ENCODE results near the gene TADA1.
A peak's percentile ranks its signal among the peaks of the same experiment; 100 is the strongest.
"Not testable (repeated sequence)": the region's sequence is repeated elsewhere in the genome, so short reads cannot be mapped to it uniquely, and the experiment has no call there.

Gene TADA1

GRCh38 chr1:166906647-166907046 lies 30.6 kb upstream of the TADA1 start:
- Histone ChIP-seq H3K4me1 (ENCODE audit: insufficient read depth, low read length) (no peaks in the 10 kb centered on the region), H3K9ac (ENCODE audit: low read depth, low read length) (no peak overlapping the region), H3K36me3 (ENCODE audit: insufficient read depth, low read length) (no peaks in the 10 kb centered on the region), H3K9me3 (ENCODE audit: control insufficient read depth, insufficient read depth, low read length) (peaks cover 7% of the 10 kb centered on the region; the same call in 1 of the 2 replicates)

DNA sequence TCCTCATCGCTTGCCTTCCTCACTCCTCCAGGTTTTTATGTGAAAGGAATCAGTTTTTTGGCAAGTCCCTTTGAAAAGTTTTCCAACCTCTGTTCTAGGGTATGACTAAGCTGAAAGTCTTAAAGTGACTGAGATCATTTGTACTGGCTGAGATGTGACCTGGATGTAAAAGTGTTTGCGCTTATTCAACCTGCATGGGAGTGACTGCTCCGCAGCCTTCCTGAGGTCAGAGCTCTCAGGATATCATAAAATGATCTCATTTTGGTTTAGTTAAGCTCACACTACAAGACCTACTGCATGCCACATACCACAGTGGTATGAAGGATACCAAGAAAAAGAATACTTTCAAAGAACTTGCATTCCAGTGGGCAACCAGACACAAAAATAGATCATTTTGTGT lies 29.8 kb upstream of the TADA1 start:
- H3K9ac ChIP-seq (ENCODE audit: low read depth, low read length): no peak overlapping the region
- peaks cover 2% of the 10 kb centered on the region; the same call in 1 of the 2 replicates for H3K9me3 ChIP-seq (ENCODE audit: control insufficient read depth, insufficient read depth, low read length)
- H3K36me3 ChIP-seq (ENCODE audit: insufficient read depth, low read length): no peaks in the 10 kb centered on the region
- H3K4me1 ChIP-seq (ENCODE audit: insufficient read depth, low read length): no peaks in the 10 kb centered on the region; the same call in 1 of the 2 replicates

DNA sequence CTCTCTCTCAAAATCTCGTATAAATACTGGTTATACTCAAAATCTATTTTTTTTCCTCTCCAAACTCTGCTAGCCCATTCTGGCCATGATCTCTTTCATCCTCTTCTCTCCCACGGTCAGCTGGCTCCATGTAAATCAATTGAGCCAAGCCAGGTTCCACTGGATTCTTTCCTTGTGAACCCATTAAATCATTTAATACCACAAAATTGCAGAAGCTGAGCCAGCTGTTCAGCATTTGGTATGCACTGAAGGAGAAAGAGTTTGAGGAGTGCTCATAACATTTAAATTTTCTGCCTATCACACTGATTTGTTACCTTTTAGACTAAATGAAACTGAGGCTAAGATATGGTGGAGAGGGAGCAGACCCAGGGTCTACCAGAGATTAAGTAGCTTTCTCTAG lies 29.1 kb upstream of the TADA1 start:
- H3K36me3 ChIP-seq (ENCODE audit: insufficient read depth, low read length): no peaks in the 10 kb centered on the region
- H3K9ac ChIP-seq (ENCODE audit: low read depth, low read length): no peak overlapping the region
- H3K4me1 ChIP-seq (ENCODE audit: insufficient read depth, low read length): no peaks in the 10 kb centered on the region; the same call in 1 of the 2 replicates
- H3K9me3 ChIP-seq (ENCODE audit: control insufficient read depth, insufficient read depth, low read length): no peaks in the 10 kb centered on the region

DNA sequence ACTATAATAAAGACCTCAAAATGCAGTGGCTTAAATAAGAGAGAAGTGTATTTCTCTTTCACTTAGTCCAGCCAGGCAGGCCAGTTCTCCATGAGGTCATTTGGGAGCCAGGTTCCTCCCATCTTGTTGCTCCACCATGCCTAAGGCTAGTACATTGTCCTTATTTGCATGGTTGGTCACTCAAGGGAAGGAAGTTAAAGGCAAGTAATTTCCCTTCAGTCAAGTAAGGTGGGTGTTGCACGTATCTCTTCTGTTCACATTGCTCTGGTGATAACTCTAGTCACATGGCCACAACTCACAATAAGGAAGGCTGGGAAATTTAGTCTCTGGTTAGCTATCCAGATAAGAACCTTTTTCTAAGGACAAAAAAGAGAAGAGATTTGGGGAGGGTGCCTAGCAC lies 27.2 kb upstream of the TADA1 start:
- Histone ChIP-seq H3K4me1 (ENCODE audit: insufficient read depth, low read length) (no peaks in the 10 kb centered on the region; the same call in 1 of the 2 replicates), H3K36me3 (ENCODE audit: insufficient read depth, low read length) (no peaks in the 10 kb centered on the region), H3K9ac (ENCODE audit: low read depth, low read length) (no peak overlapping the region)

DNA sequence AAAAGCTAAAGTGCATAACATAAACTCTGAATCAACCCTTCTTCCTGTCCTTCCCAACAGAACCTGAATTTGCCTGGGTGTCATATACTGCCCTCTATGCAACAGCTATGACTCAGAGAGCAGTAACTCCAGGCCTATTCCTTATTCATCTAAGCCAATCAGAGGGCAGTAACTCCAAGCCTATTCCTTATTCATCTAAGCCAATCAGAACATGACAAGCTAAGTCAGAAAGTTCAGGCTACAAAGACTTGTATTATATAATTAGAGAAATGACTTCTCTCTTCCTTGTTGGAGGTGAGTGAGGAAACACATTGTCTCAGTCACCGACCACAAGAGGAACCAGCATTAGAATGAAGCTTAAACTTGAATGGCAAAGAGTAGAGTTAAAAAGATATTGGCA lies 26.2 kb upstream of the TADA1 start:
- H3K9me3 ChIP-seq (ENCODE audit: control insufficient read depth, insufficient read depth, low read length): no peaks in the 10 kb centered on the region
- H3K4me1 ChIP-seq (ENCODE audit: insufficient read depth, low read length): no peaks in the 10 kb centered on the region; the same call in 1 of the 2 replicates
- H3K9ac ChIP-seq (ENCODE audit: low read depth, low read length): no peak overlapping the region
- H3K36me3 ChIP-seq (ENCODE audit: insufficient read depth, low read length): no peaks in the 10 kb centered on the region

More for the DNA sequence above, 27.2 kb upstream of the TADA1 start:
- no peaks in the 10 kb centered on the region for H3K9me3 ChIP-seq (ENCODE audit: control insufficient read depth, insufficient read depth, low read length)

DNA sequence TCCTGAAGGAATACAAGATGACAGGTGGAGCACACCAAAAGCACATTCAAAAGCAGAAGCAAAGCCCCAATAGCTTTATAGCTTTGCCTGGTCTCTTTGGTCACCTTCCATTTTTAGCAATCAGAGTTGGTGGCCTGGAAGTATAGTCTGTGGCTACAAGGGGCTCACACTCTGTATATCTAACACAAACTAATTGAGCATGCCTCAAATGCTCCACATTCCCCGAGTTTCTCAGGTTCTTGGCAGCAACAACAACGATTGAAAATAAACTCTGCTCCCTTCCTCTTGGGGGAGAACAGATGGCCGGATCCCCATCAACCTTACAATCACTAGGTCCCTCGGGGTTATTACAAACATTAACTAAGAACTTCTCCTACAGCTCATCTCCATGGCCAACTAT lies 24.9 kb upstream of the TADA1 start:
- no peak overlapping the region for H3K9ac ChIP-seq (ENCODE audit: low read depth, low read length)
- H3K9me3 ChIP-seq (ENCODE audit: control insufficient read depth, insufficient read depth, low read length): peaks cover 5% of the 10 kb centered on the region; the same call in 1 of the 2 replicates
- H3K36me3 ChIP-seq (ENCODE audit: insufficient read depth, low read length): no peaks in the 10 kb centered on the region
- no peaks in the 10 kb centered on the region; the same call in 1 of the 2 replicates for H3K4me1 ChIP-seq (ENCODE audit: insufficient read depth, low read length)

DNA sequence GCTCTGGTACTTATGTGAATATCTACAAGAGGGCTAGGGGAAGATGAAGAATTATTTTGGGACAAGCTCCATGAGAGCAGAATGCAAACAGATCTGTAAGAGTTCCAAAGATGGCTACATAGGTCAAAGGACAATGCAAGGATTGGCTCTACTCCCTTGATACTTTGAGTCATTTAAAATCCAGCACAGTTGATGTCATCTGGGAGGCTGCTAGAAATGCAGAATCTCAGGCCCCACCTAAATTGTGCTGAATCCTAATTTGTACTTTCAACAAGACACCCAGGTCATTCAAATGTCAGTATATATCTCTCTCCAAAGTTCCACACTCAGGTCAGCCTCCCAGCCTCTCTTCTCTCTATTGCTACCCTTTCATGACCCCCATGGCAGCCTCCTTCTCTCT lies 23.7 kb upstream of the TADA1 start:
- Histone ChIP-seq H3K36me3 (ENCODE audit: insufficient read depth, low read length) (no peaks in the 10 kb centered on the region), H3K9me3 (ENCODE audit: control insufficient read depth, insufficient read depth, low read length) (peaks cover 5% of the 10 kb centered on the region; the same call in 1 of the 2 replicates), H3K9ac (ENCODE audit: low read depth, low read length) (no peak overlapping the region), H3K4me1 (ENCODE audit: insufficient read depth, low read length) (no peaks in the 10 kb centered on the region; the same call in 1 of the 2 replicates)

DNA sequence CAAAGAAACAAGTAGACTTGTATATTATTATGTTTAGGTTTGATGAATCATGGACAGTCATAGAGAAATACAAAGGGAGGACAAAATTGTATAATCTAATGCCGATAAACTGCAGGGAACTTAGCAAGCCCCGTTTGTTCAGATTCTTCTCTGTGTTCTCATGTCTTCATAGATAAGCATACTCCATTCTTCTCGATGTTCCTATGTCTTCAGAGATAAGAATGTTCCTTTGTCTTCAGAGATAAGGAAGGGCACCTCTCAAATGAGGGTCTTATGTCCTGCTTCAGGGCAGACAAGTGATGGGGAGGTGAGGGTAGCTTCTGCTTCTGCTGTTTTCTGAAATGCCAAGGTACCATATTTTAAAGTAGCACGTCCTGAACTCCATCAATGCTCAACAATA lies 19.7 kb upstream of the TADA1 start:
- Histone ChIP-seq H3K36me3 (ENCODE audit: insufficient read depth, low read length) (no peaks in the 10 kb centered on the region), H3K9me3 (ENCODE audit: control insufficient read depth, insufficient read depth, low read length) (peaks cover 5% of the 10 kb centered on the region; the same call in 1 of the 2 replicates), H3K9ac (ENCODE audit: low read depth, low read length) (no peak overlapping the region), H3K4me1 (ENCODE audit: insufficient read depth, low read length) (no peaks in the 10 kb centered on the region)

GRCh38 chr1:166889776-166890175 lies 13.7 kb upstream of the TADA1 start:
- Histone ChIP-seq H3K36me3 (ENCODE audit: insufficient read depth, low read length) (no peaks in the 10 kb centered on the region), H3K9ac (ENCODE audit: low read depth, low read length) (no peak overlapping the region), H3K9me3 (ENCODE audit: control insufficient read depth, insufficient read depth, low read length) (no peaks in the 10 kb centered on the region), H3K4me1 (ENCODE audit: insufficient read depth, low read length) (no peaks in the 10 kb centered on the region)

DNA sequence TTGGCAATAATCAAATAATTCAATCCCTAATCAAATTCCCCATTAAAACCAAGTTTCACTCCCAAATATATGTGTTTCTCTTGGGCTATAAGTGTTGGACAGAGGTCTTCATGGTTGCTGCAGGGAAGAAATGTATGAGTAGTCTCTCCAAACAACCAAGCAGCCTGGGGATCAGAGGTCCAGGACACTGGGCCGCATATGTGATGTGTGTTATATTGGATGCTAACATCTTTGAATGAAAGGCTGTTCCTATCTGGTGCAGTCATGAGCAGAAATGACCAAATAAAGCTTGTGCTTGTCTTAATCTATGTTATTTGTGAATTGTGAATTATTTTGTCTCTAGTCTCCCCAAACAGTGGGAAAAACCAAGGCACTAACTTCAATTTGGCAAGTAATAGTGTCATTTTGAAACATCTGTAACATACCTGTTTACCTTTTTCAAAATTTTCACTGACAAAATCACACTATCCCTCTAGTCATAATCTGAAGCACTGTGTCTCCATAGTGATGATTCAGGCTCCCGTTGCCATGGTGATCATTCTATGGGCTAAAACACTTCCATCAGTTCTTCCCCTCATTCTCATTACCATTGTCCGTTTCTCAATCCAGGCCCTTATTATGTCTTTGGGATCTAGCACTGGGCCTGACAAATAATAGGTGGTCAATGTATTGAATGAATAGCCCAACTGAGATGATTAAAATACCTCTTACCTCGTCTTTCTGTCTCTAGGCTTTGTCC lies 12.5 kb upstream of the TADA1 start:
- Histone ChIP-seq H3K36me3 (ENCODE audit: insufficient read depth, low read length) (no peaks in the 10 kb centered on the region), H3K9me3 (ENCODE audit: control insufficient read depth, insufficient read depth, low read length) (no peaks in the 10 kb centered on the region), H3K9ac (ENCODE audit: low read depth, low read length) (no peak overlapping the region), H3K4me1 (ENCODE audit: insufficient read depth, low read length) (no peaks in the 10 kb centered on the region)

GRCh38 chr1:166884971-166885370 lies 8.9 kb upstream of the TADA1 start:
- H3K36me3 ChIP-seq (ENCODE audit: insufficient read depth, low read length): no peaks in the 10 kb centered on the region
- H3K9ac ChIP-seq (ENCODE audit: low read depth, low read length): no peak overlapping the region
- H3K4me1 ChIP-seq (ENCODE audit: insufficient read depth, low read length): no peaks in the 10 kb centered on the region
- no peaks in the 10 kb centered on the region for H3K9me3 ChIP-seq (ENCODE audit: control insufficient read depth, insufficient read depth, low read length)

- Histone ChIP-seq H3K9ac (ENCODE audit: low read depth, low read length) (peak overlapping the region; percentile 40; the same call in 1 of the 2 replicates), H3K4me1 (ENCODE audit: insufficient read depth, low read length) (no peaks in the 10 kb centered on the region), H3K36me3 (ENCODE audit: insufficient read depth, low read length) (no peaks in the 10 kb centered on the region), H3K9me3 (ENCODE audit: control insufficient read depth, insufficient read depth, low read length) (no peaks in the 10 kb centered on the region)
Observed at GRCh38 chr1:166884040-166884642, 8.1 kb upstream of the TADA1 start.

DNA sequence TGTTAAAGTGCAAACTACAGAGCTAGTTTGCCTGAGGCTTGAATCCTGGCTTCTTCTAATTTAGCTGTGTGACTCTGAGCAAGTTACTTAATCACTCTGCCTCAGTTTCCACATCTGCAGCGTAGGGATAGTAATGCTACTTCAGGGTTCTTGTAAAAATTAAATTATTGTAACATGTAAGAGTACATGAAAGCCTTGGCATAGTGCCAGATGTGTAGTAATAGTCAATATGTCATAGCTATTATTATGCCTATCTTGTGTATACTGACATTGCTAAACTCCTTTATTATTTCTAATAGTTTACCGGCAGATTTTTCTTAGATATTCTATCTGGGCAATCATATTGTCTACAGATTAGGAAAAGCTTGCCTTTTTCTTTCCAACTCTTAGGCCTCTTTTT lies 6.8 kb upstream of the TADA1 start:
- H3K9ac ChIP-seq (ENCODE audit: low read depth, low read length): no peak overlapping the region
- H3K9me3 ChIP-seq (ENCODE audit: control insufficient read depth, insufficient read depth, low read length): no peaks in the 10 kb centered on the region
- H3K36me3 ChIP-seq (ENCODE audit: insufficient read depth, low read length): no peaks in the 10 kb centered on the region
- no peaks in the 10 kb centered on the region for H3K4me1 ChIP-seq (ENCODE audit: insufficient read depth, low read length)

DNA sequence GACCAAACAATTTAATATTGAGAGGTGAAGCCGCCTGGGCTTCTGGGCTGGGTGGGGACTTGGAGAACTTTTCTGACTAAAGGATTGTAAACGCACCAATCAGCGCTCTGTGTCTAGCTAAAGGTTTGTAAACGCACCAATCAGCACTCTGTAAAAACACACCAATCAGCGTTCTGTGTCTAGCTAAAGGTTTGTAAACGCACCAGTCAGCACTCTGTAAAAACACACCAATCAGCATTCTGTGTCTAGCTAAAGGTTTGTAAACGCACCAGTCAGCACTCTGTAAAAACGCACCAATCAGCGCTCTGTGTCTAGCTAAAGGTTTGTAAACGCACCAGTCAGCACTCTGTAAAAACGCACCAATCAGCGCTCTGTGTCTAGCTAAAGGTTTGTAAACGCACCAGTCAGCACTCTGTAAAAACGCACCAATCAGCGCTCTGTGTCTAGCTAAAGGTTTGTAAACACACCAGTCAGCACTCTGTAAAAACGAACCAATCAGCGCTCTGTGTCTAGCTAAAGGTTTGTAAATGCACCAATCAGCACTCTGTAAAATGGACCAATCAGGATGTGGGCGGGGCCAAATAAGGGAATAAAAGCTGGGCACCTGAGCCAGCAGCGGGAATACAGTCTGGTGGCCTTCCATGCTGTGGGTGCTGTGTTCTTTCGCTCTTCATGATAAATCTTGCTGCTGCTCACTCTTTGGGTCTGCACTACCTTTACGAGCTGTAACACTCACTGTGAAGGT lies 2.3 kb upstream of the TADA1 start:
- not testable (repeated sequence) for H3K4me1 ChIP-seq (ENCODE audit: insufficient read depth, low read length); H3K9ac ChIP-seq (ENCODE audit: low read depth, low read length); H3K9me3 ChIP-seq (ENCODE audit: control insufficient read depth, insufficient read depth, low read length); H3K36me3 ChIP-seq (ENCODE audit: insufficient read depth, low read length)

GRCh38 chr1:166876540-166876838 lies 425 bp upstream of the TADA1 start:
- H3K9me3 ChIP-seq (ENCODE audit: control insufficient read depth, insufficient read depth, low read length): no peaks in the 10 kb centered on the region
- H3K9ac ChIP-seq (ENCODE audit: low read depth, low read length): peak overlapping the region; percentile 91
- no peaks in the 10 kb centered on the region for H3K36me3 ChIP-seq (ENCODE audit: insufficient read depth, low read length)
- H3K4me1 ChIP-seq (ENCODE audit: insufficient read depth, low read length): peaks cover 3% of the 10 kb centered on the region; the same call in 1 of the 2 replicates
